ENCODE results near the gene NYNRIN. TPM values are rescaled to one million over a fixed set of nuclear protein-coding genes. Genes with fewer than 3 reads are reported as not detected.

NYNRIN gene
- total RNA-seq, 2 donors from 2014 or later: 6.0 to 10.1 TPM

- Histone ChIP-seq H3K9me3 (no peaks in the 10 kb centered on the region), H3K4me1 (no peaks in the 10 kb centered on the region), H3K27ac (no peak overlapping the region), H3K36me3 (peaks cover 23% of the 10 kb centered on the region), H3K27me3 (no peaks in the 10 kb centered on the region), H3K4me3 (no peak overlapping the region)
- TF ChIP-seq CTCF (IDR thresholded peaks at IDR 0.05): peak; percentile 36 to 65
- peak; percentile 78 for DNase-seq (ENCODE audit: low spot score)
Measured at GRCh38 chr14:24411443-24412389, 12.9 kb downstream of the NYNRIN start.

- no peak for TF ChIP-seq CTCF (IDR thresholded peaks at IDR 0.05)
- Histone ChIP-seq H3K9me3 (no peaks in the 10 kb centered on the region), H3K4me3 (no peak overlapping the region), H3K27ac (no peak overlapping the region), H3K36me3 (peaks cover 12% of the 10 kb centered on the region), H3K4me1 (peaks cover 0 to 6% of the 10 kb centered on the region in 2 donors), H3K27me3 (no peaks in the 10 kb centered on the region)
- no peak for DNase-seq (ENCODE audit: low spot score)
Measured at GRCh38 chr14:24414077-24414476, 15.3 kb downstream of the NYNRIN start.

GRCh38 chr14:24414732-24415420 lies 16.1 kb downstream of the NYNRIN start:
- Histone ChIP-seq H3K27ac (no peak overlapping the region), H3K9me3 (no peaks in the 10 kb centered on the region), H3K36me3 (peaks cover 6% of the 10 kb centered on the region), H3K27me3 (no peaks in the 10 kb centered on the region), H3K4me1 (peaks cover 0 to 6% of the 10 kb centered on the region in 2 donors), H3K4me3 (no peak overlapping the region)
- no peak for TF ChIP-seq CTCF (IDR thresholded peaks at IDR 0.05)
- DNase-seq (ENCODE audit: low spot score): no peak

- no peak overlapping the region for H3K27ac ChIP-seq
- H3K4me3 ChIP-seq: no peak overlapping the region
- peaks cover 0 to 6% of the 10 kb centered on the region in 2 donors for H3K4me1 ChIP-seq
- peaks cover 6% of the 10 kb centered on the region for H3K36me3 ChIP-seq
- TF ChIP-seq CTCF (IDR thresholded peaks at IDR 0.05): no peak
- no peak for DNase-seq (ENCODE audit: low spot score)
- H3K9me3 ChIP-seq: no peaks in the 10 kb centered on the region
- no peaks in the 10 kb centered on the region for H3K27me3 ChIP-seq
Measured at GRCh38 chr14:24415421-24416253, 16.8 kb downstream of the NYNRIN start.

- Histone ChIP-seq H3K36me3 (peaks cover 6% of the 10 kb centered on the region), H3K27me3 (no peaks in the 10 kb centered on the region), H3K4me1 (peaks cover 0 to 6% of the 10 kb centered on the region in 2 donors), H3K9me3 (no peaks in the 10 kb centered on the region), H3K27ac (no peak overlapping the region), H3K4me3 (no peak overlapping the region)
- DNase-seq (ENCODE audit: low spot score): no peak
- TF ChIP-seq CTCF (IDR thresholded peaks at IDR 0.05): no peak
Measured at GRCh38 chr14:24416254-24416931, 17.6 kb downstream of the NYNRIN start.
